HG03196 (cell line): Measurements from ENCODE around the gene CDC20.

Source experiments
- ATAC-seq: cut with Tn5 transposase; IDR thresholded peaks from one replicate; pipeline ENCODE4 v1.9.1; 2021; ENCODE audit not compliant: unreplicated experiment

CDC20 gene

GRCh38 chr1:43358746-43359693 lies at the start of gene CDC20:
TSS of gene CDC20 (plus strand) at chr1:43358981. CDS start at chr1:43359216, 235 bp downstream.
- peak; percentile 87 for ATAC-seq

GRCh38 chr1:43309405-43310025 lies 49.3 kb upstream of the CDC20 start:
- ATAC-seq: no peak

- no peak for ATAC-seq
These were observed 47.3 kb upstream of the CDC20 start for GRCh38 chr1:43311521-43311920.

- no peak for ATAC-seq
These were observed 46.6 kb upstream of the CDC20 start for GRCh38 chr1:43312212-43312623.

GRCh38 chr1:43312663-43313515 lies 45.9 kb upstream of the CDC20 start:
- ATAC-seq: no peak

- ATAC-seq: no peak
These were observed 45.0 kb upstream of the CDC20 start for GRCh38 chr1:43313771-43314170.

- ATAC-seq: no peak
These were observed 44.5 kb upstream of the CDC20 start for GRCh38 chr1:43314233-43314632.

GRCh38 chr1:43315481-43315880 lies 43.3 kb upstream of the CDC20 start:
- no peak for ATAC-seq

- ATAC-seq: no peak
These were observed 42.6 kb upstream of the CDC20 start for GRCh38 chr1:43315963-43316737.

GRCh38 chr1:43316738-43317520 lies 41.9 kb upstream of the CDC20 start:
- no peak for ATAC-seq

GRCh38 chr1:43317817-43318471 lies 40.8 kb upstream of the CDC20 start:
- ATAC-seq: no peak

GRCh38 chr1:43318831-43319230 lies 40.0 kb upstream of the CDC20 start:
- ATAC-seq: no peak

GRCh38 chr1:43319288-43319687 lies 39.5 kb upstream of the CDC20 start:
- ATAC-seq: no peak

- ATAC-seq: no peak
These were observed 39.0 kb upstream of the CDC20 start for GRCh38 chr1:43319766-43320165.

GRCh38 chr1:43321331-43321891 lies 37.4 kb upstream of the CDC20 start:
- no peak for ATAC-seq

GRCh38 chr1:43322506-43322905 lies 36.3 kb upstream of the CDC20 start:
- no peak for ATAC-seq

GRCh38 chr1:43324810-43325209 lies 34.0 kb upstream of the CDC20 start:
- no peak for ATAC-seq

GRCh38 chr1:43325381-43325780 lies 33.4 kb upstream of the CDC20 start:
- no peak for ATAC-seq
